IPS-18c (cell line): ENCODE results near the gene TACR2.

Experiments
- H3K4me3 ChIP-seq: 2 replicates; pipeline ENCODE4 v1.7.0; 2013; ENCODE audit warnings: low read depth, mild to moderate bottlenecking, low read length, moderate library complexity; ENCODE audit not compliant: insufficient read depth
- H3K9me3 ChIP-seq: one replicate; pipeline ENCODE4 v1.6.1; 2013; ENCODE audit warnings: mild to moderate bottlenecking, low read length, moderate library complexity; ENCODE audit not compliant: control insufficient read depth, insufficient read depth

TACR2 gene

GRCh38 chr10:69392481-69393000 is 24.2 kb downstream of the TACR2 start:
- no peak overlapping the region for H3K4me3 ChIP-seq
- H3K9me3 ChIP-seq = no peaks in the 10 kb centered on the region

- Histone ChIP-seq H3K9me3 (no peaks in the 10 kb centered on the region), H3K4me3 (no peak overlapping the region)
Measured at GRCh38 chr10:69391158-69391557, 25.6 kb downstream of the TACR2 start.

DNA sequence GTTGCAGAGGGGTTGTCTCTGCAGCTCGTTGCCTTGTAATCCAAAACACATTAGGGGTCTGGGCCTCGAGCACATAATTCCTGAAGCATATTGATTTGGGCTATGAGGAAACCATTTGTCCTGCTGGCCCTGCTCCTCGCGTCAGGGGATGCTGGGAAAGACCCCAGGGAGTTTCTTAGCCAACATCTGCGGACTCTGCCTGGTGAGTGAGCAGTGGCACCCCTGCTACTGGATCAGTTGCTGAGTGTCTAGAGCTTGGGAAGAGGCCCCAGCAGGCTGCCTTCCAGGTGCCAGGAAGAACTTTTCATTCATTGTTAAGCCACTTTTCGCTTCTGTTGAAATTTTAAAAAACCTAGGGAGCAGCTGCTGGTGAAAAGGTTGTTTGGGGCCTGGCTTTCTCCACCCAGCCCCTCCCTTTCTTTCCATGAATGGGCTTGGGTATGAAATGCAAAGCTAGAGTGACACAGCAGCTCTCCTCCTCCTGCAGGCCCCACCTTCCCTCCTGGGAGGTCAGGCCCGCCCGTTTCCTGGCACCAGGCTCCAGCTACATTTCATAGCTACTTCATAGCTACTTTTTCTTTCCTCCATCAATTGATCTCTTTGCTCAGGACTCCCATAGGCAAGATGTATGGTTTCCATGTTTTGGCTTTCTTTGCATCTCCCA is 26.8 kb downstream of the TACR2 start:
- no peak overlapping the region for H3K4me3 ChIP-seq
- H3K9me3 ChIP-seq = no peaks in the 10 kb centered on the region

DNA sequence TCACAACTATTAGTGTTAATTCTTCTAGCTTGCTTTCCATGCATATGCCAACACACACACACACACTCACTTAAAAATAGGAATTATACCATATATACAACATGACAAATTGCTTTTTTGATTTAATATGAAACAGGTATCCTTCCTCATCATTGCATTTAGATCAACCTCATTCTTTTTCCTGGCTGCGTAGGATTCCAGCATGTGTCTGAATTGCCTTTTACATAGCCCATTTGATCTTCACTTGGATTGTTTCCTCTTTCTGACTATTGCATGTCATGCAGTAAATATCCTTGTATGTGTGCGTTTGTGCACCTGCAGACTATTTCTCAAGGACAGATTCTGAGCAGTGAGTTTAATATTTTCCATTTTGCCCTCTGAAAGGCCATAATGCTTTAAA is 28.2 kb downstream of the TACR2 start:
- Histone ChIP-seq H3K4me3 (no peak overlapping the region), H3K9me3 (peaks cover 2% of the 10 kb centered on the region)

GRCh38 chr10:69387500-69387899 is 29.2 kb downstream of the TACR2 start:
- no peak overlapping the region for H3K4me3 ChIP-seq
- H3K9me3 ChIP-seq = peaks cover 2% of the 10 kb centered on the region

DNA sequence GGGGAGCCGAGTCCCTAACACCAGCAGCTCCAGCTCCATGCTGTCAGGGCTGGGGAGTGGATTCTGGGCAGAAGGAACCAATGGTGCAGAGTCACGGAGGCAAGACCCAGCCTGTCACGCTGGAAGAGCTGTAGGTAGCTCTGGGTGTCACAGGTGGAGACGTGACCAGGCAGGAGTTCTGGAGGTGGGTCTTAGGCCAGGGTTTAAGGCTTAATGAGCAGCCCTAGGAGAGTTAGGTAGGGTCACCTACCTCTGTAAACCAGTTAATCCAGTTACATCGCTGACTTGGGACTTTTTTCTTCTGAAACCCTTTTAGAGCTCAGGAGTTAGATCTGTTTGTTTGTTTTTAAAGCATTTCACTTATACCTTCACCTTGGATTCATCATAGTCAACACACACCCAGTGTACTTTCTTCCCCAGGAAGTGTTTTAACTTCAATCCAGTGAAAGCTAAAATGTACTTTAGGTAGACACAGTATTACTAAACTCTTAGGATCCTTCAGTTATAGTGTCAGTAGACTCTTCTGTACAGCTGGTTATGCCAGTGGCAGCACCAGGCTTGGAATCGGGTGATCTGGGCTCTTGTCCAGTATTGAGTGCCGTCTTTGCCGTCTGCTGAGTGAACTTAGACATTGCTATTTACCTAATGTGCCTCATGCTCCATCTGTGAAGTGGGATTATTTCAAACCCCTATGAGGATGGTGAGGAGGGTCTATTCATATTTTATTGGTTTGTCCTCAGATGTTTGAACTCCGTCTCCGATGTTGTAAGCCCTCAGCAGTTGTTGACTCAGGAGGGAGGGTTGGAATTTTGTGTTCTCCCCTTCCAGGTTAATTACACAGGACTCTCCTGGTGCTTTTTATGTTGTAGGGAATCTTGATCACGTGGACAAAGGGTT is 31.0 kb downstream of the TACR2 start:
- Histone ChIP-seq H3K4me3 (no peak overlapping the region), H3K9me3 (peaks cover 2% of the 10 kb centered on the region)

- Histone ChIP-seq H3K4me3 (no peak overlapping the region), H3K9me3 (peaks cover 2% of the 10 kb centered on the region)
Measured at GRCh38 chr10:69384320-69384719, 32.4 kb downstream of the TACR2 start.

DNA sequence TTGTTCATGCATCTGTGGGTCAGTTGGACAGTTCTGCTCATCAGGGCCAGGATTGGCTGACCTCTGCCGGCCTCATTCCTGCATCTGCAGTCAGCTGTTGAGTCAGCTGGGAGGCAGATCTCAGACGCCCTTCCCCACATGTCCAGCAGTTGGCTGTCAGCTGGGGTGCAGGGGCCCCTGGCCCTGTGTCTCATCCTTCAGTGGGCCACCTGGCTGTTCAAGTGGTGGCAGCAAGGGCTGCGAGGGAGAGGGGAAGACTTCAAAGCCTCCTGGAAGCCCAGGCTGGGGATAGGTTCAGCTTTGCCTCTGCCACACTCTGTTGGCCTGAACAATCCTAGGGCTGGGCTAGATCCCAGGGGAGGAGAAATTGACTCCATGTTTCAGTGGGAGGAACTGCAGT is 33.2 kb downstream of the TACR2 start:
- Histone ChIP-seq H3K4me3 (no peak overlapping the region), H3K9me3 (peaks cover 2% of the 10 kb centered on the region)

- no peak overlapping the region for H3K4me3 ChIP-seq
- H3K9me3 ChIP-seq = peaks cover 2% of the 10 kb centered on the region
Measured at GRCh38 chr10:69382382-69383117, 34.2 kb downstream of the TACR2 start.

DNA sequence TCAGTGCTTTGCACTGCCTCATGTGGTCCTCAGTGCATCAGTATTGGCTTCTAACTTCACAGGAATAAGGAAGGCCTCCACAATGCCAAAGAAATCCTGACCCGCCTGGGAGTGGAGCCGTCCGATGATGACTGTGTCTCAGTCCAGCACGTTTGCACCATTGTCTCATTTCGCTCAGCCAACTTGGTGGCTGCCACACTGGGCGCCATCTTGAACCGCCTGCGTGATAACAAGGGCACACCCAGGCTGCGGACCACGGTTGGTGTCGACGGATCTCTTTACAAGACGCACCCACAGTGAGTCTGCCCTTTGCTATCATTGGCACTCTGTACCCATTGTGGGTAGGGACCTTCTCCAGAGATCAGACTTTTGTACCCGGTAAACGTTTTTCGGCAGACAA is 36.9 kb downstream of the TACR2 start:
- H3K9me3 ChIP-seq = peaks cover 2% of the 10 kb centered on the region
- H3K4me3 ChIP-seq = no peak overlapping the region

DNA sequence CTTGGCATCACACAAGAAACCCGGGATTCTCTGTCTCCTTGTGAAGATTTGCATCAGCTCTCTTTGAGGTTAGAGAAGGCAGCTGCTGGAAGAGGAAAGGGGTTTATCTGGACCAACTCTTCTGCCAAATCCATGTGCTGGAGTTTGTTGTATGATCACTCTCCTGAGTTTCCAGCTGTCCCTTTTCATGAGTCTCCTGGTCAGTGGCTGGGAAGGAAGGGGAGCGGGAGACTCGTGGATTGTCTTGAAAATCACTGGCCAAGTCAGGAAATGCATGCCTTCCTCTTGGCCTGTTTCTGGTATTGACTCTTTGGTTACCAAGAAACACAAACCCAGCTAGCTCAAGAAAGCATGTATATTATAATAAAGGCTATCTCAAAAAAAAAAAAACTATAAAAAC is 38.8 kb downstream of the TACR2 start:
- Histone ChIP-seq H3K9me3 (no peaks in the 10 kb centered on the region), H3K4me3 (no peak overlapping the region)

- no peaks in the 10 kb centered on the region for H3K9me3 ChIP-seq
Measured at GRCh38 chr10:69377191-69377590, 39.5 kb downstream of the TACR2 start.

GRCh38 chr10:69376662-69377061 is 40.1 kb downstream of the TACR2 start:
- Histone ChIP-seq H3K9me3 (no peaks in the 10 kb centered on the region), H3K4me3 (no peak overlapping the region)

More at GRCh38 chr10:69377191-69377590, 39.5 kb downstream of the TACR2 start:
- H3K4me3 ChIP-seq = no peak overlapping the region

- no peak overlapping the region for H3K4me3 ChIP-seq
- H3K9me3 ChIP-seq = no peaks in the 10 kb centered on the region
Measured at GRCh38 chr10:69375307-69376151, 41.2 kb downstream of the TACR2 start.

DNA sequence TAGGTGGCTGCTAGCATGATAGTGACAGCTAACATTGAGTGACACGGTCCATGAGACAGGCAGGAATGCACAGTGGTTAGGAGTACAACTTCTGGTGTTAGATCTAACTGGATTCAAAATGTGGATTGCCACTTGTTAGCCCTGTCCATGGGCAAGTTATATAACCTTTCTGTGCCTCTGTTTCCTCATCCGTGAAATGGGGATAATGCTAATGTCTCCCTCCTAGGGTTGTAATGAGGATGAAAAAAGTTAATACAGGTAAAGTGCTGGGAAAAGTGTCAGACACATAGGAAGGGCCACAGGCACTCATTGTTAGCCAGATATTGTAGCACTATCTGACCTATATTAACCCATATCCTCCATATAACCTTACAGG is 41.8 kb downstream of the TACR2 start:
- no peak overlapping the region for H3K4me3 ChIP-seq
- no peaks in the 10 kb centered on the region for H3K9me3 ChIP-seq

GRCh38 chr10:69374242-69374641 is 42.5 kb downstream of the TACR2 start:
- Histone ChIP-seq H3K4me3 (no peak overlapping the region), H3K9me3 (no peaks in the 10 kb centered on the region)
